ENCODE data around the gene LITAF.

- no peak for TF ChIP-seq CTCF (IDR thresholded peaks at IDR 0.05)
- TF ChIP-seq POLR2A (IDR thresholded peaks at IDR 0.05): no peak
These were observed 35.4 kb upstream of the LITAF start for GRCh38 chr16:11621920-11622651.
